Effector CD8-positive, alpha-beta T cell (primary cell): ENCODE measurements around the gene POU2F2.

Experiments used
- DNase-seq: peaks from one replicate; lab custom pipeline; 2025; lab: John Stamatoyannopoulos, UW
- total RNA-seq, 4 experiments: gene quantifications; one replicate each; lab custom pipeline; 2026; lab: John Stamatoyannopoulos, UW

Gene POU2F2
- total RNA-seq, result 14.9 to 88.2 (median 32.9) reads per million in 4 experiments

- DNase-seq, result peak; percentile 82
Observed at GRCh38 chr19:42132030-42132628, at the start of gene POU2F2. Gene POU2F2 (minus strand): TSS chr19:42132446. CDS start chr19:42132411, 35 bp downstream.

GRCh38 chr19:42178791-42179674 lies 46.8 kb upstream of the POU2F2 start:
- DNase-seq, result no peak

DNA sequence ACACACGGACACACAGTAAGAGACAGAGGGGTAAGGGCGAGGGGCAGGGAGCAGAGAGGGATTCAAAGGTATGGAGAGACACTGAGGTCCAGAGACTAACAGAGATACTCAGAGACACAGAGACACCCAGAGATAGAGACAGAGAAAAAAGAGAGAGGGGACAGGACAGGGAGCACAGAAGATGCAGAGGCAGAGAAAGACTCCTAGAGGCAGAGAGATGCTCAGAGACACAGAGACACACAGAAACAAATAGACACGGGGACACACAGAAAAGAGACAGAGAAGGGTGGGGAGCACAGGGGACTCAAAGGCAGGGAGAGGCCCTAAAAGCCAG lies 45.4 kb upstream of the POU2F2 start:
- DNase-seq, result no peak

DNA sequence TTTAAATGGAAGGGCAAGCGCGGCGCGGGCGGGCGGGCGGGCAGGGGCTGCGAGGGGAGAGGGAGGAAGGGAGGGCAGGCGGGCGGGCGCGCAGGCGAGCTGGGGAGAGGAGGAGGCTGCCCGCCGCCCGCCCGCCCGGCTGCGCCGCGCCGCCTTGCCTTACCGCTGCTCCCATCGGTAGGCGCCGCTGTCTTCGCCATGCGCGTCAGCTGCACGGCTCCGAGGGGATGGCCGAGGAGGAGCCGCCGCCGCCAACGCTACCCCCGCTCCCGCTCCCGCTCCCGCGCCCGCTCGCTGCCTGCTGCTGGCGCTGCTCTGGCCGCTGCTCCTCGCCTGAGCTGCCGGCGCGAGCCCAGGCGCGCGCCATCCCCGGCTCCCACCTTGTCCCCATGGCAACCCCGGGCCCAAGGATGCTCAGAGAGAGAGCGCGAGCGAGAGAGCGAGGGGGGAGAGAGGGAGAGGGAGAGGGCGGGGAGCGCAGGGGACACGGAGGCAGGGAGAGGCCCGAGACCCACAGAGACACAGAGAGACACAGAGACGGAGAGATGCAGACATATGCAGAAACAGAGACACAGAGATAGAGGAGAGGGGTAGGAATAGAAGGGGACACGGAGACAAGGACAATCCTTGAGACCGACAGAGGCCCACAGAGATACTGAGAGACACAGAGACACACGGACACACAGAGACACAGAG lies 44.9 kb upstream of the POU2F2 start:
- peak; percentile 56 for DNase-seq

GRCh38 chr19:42176649-42176989 lies 44.4 kb upstream of the POU2F2 start:
- DNase-seq, result no peak

GRCh38 chr19:42175952-42176648 lies 43.9 kb upstream of the POU2F2 start:
- DNase-seq, result no peak

GRCh38 chr19:42174958-42175734 lies 42.9 kb upstream of the POU2F2 start:
- no peak for DNase-seq

DNA sequence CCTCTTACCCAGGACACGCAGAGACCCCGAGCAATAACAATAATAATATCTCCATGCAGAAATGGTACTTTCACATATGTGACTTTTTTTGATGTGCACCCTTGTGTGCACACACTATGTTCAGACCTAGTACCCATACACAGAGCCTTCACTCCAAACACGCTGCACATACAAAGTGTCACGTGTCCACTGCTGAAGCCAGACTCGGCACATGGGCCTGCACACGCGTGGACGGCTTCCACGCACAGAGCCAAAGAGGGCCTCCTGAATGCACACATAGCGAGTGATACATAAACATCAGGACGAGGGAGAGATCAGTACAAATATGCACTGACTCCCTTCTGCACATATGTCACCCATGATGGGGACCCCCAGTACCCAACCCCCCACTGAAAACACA lies 41.9 kb upstream of the POU2F2 start:
- no peak for DNase-seq

- no peak for DNase-seq
Observed at GRCh38 chr19:42173695-42174094, 41.4 kb upstream of the POU2F2 start.

DNA sequence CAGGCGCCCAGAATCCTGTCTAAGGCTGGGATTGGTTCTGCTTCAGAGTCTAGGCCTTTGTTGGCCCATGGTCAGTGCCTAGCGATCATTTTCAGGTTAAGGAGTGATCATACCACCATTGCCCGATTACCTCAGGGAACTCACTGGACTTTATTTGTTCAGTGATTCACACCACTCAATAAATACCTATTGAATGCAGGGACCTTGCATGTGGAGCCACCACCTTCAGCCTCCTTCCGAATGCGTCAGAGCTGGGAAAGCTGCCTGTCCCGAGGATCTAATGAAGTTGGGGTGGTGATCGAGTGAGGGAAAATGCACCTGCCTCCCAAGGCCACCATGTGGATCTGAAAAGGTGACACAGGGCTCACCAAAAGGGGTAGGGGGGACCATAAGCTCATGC lies 40.0 kb upstream of the POU2F2 start:
- no peak for DNase-seq

DNA sequence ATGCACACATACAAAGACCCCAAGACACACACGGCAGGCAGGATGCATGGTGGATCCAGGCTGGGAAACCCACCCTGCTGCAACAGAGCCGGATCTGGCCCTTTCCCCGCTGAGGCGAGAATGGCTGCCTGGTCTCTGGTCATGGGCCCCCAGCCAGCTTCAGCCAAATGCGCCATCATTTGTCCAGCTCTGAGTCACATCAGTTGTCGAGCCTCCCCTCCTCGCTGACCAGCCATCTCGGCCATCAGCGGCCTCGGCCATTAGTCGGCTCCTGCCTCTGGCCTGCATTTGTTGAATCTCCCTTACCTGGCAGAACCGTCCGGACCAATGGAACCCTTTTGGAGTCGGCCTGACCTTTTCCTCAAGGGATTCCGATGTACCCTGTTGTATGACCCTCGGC lies 38.5 kb upstream of the POU2F2 start:
- DNase-seq, result no peak

DNA sequence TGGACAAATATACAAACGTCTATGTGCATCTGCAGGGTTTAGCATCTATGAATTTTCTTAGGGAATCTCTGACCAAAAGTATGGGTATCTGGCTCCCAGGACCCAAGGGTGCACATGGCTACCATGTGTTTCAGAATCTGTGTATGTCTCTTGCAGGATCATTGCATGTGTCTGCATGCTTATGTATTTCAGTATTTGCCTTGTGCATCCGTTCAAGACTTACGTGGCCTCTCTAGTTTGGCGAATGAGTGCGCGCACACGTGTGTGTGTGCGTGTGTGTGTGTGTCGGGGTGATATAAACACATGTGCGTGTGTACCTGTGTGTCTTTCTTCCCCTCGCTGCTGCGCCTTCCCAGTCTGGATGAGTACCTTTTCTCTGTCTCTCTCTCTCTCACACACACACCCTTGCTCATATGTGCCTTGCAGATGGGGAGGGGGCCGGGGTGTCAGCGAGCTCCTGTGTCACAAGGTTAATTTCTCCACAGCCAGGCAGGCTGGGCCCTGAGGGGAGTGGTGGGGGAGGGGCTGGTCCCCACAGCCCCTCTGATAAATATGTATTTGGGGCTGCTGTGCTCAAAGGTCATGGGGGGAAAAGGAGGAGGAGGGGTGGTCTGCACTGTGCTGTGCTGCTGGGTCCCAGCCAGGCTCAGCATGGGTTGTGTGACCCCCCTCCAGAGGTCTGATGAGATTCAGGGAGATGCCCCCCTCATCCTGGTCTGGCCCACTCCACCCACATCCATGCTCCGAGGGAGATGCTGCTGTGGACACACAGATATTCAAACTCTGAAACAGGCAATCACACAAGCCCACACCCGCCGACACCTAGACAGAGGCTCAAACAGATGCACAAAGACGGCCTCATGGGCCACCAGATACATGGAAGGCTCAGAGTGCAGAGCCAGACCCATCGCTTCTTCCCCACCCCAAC lies 37.5 kb upstream of the POU2F2 start:
- no peak for DNase-seq

DNA sequence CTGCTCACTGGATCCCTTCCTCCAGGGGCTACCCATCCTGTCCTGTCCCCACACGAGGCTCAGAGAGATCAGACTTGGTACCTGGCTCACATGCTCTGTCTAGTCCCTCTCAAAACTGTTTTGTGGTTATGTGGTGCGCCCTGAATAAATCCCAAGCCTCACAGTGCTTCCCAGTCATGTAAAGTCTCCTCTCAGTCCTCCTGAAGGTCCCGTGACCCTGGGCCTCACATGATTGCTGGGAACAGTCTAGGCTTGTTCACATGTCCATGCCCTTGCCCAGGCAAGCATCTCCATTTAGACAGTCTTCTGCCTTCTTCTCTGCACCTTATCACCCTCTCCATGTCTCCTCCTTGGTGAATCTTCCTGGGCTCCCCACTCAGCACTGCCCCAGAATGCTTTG lies 36.0 kb upstream of the POU2F2 start:
- no peak for DNase-seq

- no peak for DNase-seq
Observed at GRCh38 chr19:42166316-42166715, 34.1 kb upstream of the POU2F2 start.

DNA sequence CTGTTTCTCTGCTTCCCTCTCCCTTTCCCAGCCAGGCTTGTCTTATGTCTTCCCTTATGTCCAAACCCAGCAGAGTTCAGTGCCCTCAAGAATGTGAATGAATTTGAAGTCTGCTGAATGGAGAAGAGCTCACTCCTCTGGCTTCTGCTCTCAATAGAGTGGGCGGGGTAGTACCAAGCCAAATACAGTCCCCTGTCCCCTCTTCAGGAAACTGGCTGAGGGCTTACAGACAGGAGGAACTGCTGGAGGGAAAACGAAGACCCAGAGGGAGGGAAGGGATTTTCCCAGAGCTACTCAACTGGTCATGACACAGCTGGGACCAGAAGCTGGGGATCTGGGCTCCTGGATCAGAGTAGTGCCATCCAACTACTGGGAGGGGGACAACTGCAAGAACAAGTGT lies 32.9 kb upstream of the POU2F2 start:
- DNase-seq, result no peak

DNA sequence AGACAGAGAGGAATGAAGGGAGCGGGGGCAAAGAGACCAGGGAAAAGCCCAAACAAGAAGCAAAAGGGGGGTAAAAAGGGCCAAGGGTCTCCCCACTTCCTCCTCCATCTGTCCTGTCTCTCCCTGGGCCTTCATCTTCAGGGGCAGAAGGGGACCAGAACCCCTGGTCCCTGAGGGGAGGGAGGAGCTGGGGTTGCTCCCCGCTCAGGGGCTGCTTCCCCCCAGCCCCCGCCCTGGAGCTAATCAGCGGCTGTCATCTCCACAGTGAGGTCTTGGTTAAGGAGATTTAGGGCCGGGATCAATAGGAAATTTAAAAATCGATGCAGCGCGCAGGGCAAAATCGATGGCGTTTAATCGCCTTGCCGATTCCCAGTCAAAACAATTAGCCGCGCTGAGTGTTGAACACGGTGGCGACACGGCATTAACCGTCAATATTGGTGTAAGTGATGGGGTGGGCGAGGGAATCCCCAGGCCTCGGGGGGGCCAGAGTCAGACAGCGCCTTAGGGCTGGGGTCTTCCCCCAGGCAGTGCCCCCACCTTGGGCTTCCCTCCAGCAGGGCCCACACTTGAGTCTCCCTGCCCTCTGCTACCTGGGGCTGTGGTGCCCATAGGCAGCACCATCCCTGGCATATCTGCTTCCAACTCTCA lies 29.5 kb upstream of the POU2F2 start:
- no peak for DNase-seq

- DNase-seq, result no peak
Observed at GRCh38 chr19:42159942-42160341, 27.7 kb upstream of the POU2F2 start.

GRCh38 chr19:42158926-42159325 lies 26.7 kb upstream of the POU2F2 start:
- no peak for DNase-seq

GRCh38 chr19:42156571-42156970 lies 24.3 kb upstream of the POU2F2 start:
- DNase-seq, result no peak

DNA sequence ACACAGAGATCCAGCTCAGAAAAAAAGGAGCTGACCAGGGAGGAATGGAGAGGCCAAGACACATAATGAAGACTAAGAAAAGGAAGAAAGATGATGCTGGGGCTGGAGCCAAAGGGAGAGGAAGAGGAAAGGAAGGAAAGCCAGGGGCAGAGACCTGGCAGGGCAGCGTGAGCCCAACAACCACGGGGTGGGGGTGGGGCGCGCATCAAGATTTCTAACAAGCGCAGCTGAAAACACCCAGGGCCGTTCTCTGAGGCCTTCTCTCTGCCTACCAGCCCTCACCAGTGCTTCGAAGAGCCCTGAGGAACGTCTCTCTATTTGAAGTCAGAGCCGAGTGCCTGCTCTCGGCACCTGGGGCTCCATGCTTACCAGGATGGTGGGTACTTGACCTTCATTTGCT lies 23.6 kb upstream of the POU2F2 start:
- no peak for DNase-seq
